ENCODE data around the gene FYCO1. TPM values are rescaled to one million over a fixed set of nuclear protein-coding genes. Genes with fewer than 3 reads are reported as not detected.

The FYCO1 gene
- total RNA-seq, 1 experiment from 2014 or later = 23.6 TPM

DNA sequence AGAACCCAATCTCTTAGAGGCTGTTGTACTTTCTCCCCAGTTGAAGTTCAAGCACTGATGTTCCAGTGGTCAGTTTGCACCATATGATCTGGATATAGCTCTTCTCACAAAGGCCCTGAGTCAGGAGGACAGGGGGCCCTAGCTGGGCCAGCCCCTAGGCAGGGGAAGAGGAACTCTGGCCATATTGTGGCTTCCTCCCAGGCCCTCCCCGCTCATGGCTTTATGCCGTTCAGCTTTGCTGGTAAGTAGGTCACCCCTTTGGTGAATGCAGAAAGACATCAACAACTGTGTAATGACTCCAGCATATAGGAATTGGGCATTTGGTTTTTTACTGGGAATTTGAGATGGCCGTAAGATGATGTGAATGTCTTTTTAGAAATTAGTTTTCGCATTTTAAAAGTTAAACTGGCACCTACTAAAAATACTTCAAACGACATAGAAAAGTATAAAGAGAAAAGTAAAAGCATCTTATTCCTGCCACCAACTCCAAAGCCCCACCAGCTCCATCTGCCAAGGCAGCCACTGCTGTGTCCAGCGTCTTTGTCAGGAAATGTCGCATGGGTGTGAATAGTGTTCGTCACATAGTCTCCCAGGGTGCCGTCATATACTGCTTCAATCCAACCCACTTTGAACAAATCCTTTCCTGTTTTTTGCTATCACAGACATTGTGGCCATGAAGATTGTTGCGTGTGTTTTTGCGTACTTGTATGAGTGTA is 84.0 kb downstream of the FYCO1 start:
- no peak for DNase-seq (ENCODE audit: low read depth)
- in situ Hi-C loops (cut with HindIII; ENCODE audit: low pct_unique_long_range_greater_than_20kb, low sequenced_read_pairs) = no loop called here

DNA sequence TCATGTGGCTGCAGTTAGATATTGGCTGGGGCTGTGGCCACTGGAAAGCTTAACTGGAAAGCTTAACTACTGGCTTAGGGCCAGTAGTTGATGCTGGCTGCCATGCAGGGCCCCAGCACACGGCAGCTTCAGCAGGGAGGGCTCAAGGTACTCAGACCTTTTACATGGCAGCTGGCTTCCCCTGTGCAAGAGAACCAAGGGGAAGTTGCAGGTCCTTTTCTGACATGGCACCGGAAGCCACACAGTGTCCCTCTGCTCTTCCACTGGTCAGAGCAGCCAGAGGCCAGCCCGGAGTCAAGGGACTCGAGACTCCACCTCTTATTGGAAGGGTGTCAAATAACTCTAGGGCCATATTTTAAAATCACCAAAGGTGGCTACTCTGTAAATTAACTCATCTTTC is 84.7 kb downstream of the FYCO1 start:
- in situ Hi-C loops (cut with HindIII; ENCODE audit: low pct_unique_long_range_greater_than_20kb, low sequenced_read_pairs) = no loop called here
- no peak for DNase-seq (ENCODE audit: low read depth)

- DNase-seq (ENCODE audit: low read depth) = no peak
- in situ Hi-C loops (cut with HindIII; ENCODE audit: low pct_unique_long_range_greater_than_20kb, low sequenced_read_pairs) = no loop called here
These were observed 86.1 kb downstream of the FYCO1 start for GRCh38 chr3:45909542-45909941.

GRCh38 chr3:45908761-45909160 is 86.9 kb downstream of the FYCO1 start:
- in situ Hi-C loops (cut with HindIII; ENCODE audit: low pct_unique_long_range_greater_than_20kb, low sequenced_read_pairs) = no loop called here
- no peak for DNase-seq (ENCODE audit: low read depth)

DNA sequence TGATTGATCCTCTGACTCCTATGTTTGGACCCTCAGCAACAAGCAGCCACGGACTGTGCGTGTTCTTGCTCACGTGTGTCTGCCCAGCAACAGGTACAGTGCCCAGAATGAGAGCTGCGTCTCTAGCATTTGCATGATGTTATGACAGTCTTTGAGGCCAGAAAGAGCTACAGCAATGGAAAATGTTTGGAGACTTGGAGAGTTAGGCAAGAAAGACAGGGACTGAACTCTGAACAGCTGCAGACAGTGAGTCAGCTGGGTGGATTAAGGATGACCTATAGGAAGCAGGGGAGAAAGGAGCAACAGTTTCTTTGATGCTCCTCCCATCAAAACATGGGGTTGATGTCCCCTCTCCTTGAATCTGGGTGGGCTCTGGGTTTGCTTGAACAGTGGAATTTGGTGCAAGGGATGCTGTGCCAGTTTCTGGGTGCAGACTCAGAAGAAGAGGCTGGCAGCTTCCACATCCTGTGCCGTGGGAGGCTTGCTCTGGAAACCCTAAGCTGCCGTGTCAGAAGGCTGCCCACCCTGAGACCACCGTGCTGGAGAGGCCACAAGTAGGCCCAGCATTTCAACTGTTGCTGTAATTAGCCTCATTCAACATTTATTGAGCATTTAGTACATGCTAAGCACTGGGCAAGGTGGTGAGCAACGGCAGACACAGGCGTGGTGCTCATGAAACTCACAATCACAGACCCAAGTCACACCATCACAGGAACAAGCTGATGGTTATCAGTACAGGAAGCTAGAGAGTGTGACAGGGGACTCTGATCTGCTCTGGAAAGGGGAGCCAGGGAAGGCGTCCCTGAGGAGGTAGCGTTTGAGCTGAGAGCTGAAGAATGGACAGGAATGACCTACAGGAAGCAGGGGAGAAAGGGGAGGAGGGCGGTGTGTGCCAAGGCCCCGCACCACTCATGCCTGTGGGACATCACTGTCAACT is 87.6 kb downstream of the FYCO1 start:
- in situ Hi-C loops (cut with HindIII; ENCODE audit: low pct_unique_long_range_greater_than_20kb, low sequenced_read_pairs) = no loop called here
- DNase-seq (ENCODE audit: low read depth) = no peak

DNA sequence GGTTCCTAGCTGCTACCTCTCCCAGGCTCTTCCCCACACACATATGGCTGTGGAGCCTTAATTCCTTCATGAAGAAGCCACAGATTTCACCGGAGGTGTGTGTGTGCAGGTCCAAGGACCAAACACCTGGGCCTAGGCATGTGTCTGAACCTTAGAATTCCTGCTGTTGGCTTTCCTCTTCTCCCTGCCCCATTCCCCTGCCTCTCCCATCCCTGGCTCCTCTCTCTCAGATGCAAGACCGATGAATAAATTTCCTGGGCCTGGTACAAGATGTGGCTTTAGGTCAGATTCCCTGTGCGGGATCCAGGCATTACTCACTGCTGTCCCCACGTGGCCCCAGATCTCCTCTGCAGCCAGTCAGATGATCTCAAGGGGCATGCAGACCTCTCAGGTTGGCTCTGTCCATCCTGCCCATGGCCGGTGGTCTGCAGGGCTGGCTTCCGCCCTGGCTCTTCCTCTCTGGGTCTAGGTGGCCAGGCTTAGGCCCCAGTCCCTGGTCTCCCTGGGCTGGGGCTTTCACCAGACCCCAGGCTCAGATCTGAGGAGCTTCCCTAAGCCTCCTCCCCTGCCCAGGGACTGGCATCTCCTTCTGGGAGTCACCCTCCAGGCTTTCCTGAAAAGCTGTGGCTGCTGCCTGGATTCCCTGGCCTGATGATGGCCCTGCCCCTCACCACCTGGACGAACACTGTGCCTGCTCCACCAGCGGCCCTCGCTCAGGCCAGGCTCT is 88.8 kb downstream of the FYCO1 start:
- in situ Hi-C loops (cut with HindIII; ENCODE audit: low pct_unique_long_range_greater_than_20kb, low sequenced_read_pairs) = no loop called here
- DNase-seq (ENCODE audit: low read depth) = no peak

DNA sequence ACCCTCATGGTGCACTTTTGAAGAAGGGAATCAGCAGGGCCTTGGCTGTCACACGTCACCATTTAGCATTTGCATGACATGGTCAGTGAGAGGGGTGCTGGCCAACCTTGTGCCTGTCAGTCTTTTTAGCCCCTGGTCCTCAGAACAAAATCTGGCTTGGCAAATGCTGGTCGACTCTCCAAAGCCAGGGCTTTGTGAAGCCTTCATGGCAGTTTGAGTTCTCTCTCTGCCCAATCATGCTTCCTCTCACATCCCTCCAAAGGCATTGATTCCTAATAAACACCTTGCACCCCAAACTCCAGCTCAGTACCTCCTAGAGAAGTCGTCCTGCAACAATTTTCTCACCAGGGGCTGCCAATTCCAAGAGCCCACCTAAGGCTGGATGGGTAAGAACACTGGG is 89.9 kb downstream of the FYCO1 start:
- in situ Hi-C loops (cut with HindIII; ENCODE audit: low pct_unique_long_range_greater_than_20kb, low sequenced_read_pairs) = no loop called here
- no peak for DNase-seq (ENCODE audit: low read depth)

DNA sequence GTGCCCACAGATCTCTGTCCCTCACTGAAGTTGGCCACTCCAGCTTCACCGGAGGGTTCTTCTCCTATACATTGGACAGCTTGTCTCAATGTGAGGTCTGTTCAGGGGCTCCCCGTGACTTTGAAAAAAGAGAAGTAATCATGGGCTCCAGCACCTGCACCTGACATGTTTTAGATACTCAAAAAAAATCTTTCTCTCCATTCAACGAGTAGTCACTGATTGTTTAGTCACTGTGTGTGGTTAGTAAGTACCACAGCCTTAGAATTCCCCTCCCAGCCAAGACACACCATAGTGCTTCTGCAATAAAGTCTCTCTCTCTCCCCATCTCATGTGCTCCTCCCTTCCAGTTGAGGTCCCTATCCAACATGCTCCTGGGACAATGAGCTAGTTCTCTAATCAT is 90.7 kb downstream of the FYCO1 start:
- in situ Hi-C loops (cut with HindIII; ENCODE audit: low pct_unique_long_range_greater_than_20kb, low sequenced_read_pairs) = no loop called here
- no peak for DNase-seq (ENCODE audit: low read depth)

GRCh38 chr3:45896956-45897355 is 98.7 kb downstream of the FYCO1 start:
- DNase-seq (ENCODE audit: low read depth) = no peak
- in situ Hi-C loops (cut with HindIII; ENCODE audit: low pct_unique_long_range_greater_than_20kb, low sequenced_read_pairs) = no loop called here

DNA sequence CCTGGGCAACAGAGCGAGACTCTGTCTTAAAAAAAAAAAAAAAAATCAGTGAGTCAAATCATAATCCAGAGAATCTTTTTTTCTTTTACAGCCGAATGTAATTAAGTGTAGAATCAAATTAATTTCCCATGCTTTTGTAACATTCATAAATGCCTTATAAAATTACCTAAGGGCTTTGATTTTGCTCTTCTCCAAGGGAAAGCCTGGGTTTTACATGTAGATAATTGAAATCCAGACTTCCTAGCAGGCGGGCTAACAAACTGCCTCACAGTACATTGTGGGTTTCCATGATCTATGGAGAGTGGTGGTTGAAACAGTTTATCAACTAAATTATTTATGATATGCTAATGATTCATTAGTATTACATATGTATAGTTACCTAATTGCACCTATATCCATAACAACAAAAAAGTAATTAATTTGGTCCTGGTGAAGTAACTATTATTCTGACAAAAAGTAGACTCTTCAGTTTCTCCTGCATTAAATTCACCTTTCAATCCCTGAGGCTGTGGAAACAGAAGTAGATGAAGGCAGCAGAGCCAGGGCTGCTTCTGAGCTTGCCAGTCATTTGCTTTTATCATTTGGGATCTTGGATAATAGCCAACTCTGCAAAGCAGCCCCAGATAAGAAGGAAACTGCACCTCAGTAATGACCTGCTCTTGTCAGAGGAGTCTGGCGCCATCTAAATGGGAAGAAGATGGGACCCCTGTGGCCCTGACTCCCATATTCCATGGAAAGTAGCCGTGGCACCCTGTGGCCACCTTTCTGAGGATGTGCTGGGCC is 99.7 kb downstream of the FYCO1 start:
- DNase-seq (ENCODE audit: low read depth) = no peak
- in situ Hi-C loops (cut with HindIII; ENCODE audit: low pct_unique_long_range_greater_than_20kb, low sequenced_read_pairs) = no loop called here

DNA sequence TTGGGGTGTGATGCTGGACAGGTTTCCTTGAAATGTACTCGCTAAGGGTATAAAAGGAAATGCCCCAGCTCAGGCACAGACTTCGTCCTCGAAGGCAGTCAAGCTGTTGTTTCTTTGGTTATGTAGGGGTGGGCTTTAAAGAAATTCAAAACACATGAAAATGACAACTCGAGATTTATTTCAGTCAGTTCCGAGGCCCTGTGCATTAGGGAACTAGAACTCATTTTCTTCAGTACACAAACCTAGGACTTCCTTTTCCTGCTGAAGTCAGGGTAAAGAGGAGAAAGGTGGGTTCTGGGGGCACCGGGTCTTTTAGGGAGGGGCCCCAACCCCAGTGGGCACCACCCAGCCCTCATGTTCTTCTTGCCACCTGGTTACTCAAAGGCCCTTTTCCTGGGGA is 101.6 kb downstream of the FYCO1 start:
- in situ Hi-C loops (cut with HindIII; ENCODE audit: low pct_unique_long_range_greater_than_20kb, low sequenced_read_pairs) = no loop called here
- no peak for DNase-seq (ENCODE audit: low read depth)

DNA sequence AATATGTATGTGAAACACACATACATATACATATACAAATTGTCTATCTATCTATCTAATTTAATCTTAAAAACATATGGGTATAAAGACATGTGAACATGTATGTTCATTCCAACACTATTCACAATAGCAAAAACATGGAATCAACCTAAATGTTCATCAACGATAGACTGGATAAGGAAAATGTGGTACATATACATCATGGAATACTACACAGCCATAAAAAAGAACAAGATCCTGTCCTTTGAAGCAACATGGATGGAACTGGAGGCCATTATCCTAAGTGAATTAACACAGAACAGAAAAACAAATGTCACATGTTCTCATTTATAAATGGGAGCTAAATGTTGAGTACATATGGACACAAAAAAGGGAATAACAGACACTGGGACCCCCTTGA is 103.5 kb downstream of the FYCO1 start:
- no peak for DNase-seq (ENCODE audit: low read depth)
- in situ Hi-C loops (cut with HindIII; ENCODE audit: low pct_unique_long_range_greater_than_20kb, low sequenced_read_pairs) = no loop called here

DNA sequence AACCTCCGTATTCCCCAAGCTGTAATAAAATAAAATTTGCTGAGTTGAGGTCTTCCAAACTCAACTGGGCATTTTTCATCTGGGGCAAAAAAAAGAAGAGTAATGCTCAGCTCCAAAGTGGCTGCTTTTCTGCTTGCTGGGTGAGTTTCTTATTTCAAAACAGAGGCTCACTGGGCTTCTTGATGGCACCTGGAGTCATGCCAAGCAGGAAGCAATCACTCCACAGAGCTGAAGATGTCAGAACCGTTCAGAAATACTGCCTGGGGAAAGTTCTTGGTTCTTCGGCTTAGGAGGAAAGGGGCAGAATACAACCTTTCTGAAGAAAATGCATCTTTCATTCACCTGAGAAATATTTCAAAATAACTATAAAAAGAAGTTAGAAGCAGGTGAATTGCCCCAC is 105.2 kb downstream of the FYCO1 start:
- no peak for DNase-seq (ENCODE audit: low read depth)
- in situ Hi-C loops (cut with HindIII; ENCODE audit: low pct_unique_long_range_greater_than_20kb, low sequenced_read_pairs) = no loop called here

DNA sequence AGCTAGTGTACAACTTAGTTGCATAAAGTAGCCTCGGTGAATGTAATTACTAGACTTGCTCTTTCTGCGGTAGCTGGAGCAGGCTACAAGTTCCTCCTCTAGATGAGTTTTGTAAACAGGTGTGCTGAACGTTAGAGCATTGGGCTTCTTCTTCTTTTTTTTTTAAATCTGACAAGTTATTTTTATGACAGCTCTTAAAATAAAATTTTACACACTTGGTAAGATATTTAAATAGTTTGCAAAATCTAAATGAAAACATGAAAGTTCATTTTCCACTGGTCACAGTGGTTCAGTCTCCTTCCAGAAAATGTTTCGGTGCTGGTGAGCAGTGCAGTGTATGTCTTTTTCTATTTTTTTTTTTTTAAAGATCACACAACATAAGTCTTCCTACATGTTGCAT is 106.3 kb downstream of the FYCO1 start:
- in situ Hi-C loops (cut with HindIII; ENCODE audit: low pct_unique_long_range_greater_than_20kb, low sequenced_read_pairs) = no loop called here
- DNase-seq (ENCODE audit: low read depth) = no peak

DNA sequence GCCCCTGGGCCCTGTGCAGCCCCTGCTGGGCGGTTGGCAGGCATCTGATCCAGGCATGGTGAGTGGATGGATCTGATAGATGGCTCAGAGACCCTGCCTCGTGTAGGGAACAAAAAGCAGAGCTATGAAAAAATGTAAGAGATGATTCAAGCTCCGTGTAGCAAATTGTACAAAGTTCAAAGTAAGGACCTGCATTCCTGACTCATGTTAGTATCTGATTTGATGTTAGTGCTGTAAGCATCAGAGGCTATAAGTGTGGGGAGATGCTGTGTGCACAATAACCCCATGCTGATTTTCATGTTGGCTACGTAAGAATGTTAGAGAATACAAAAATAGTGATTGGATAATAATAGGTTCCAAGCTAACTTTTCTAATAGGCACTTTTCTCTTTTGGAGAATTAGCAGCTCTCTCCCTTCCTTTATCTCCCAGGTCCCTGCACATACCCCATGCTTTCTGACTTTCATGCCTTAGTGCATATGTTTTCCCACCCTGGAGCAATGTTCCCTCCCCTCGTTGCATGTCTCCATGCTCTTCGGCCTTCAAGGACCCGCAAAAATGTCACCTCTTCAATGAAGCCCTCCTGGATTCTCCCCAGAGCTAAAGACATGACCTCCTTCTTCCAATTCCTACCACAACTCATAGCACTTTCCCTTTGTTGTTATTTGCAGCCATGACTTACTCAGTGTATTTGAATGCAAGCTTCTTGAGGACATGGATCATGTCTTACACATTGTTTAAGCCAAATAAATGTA is 107.7 kb downstream of the FYCO1 start:
- in situ Hi-C loops (cut with HindIII; ENCODE audit: low pct_unique_long_range_greater_than_20kb, low sequenced_read_pairs) = no loop called here

DNA sequence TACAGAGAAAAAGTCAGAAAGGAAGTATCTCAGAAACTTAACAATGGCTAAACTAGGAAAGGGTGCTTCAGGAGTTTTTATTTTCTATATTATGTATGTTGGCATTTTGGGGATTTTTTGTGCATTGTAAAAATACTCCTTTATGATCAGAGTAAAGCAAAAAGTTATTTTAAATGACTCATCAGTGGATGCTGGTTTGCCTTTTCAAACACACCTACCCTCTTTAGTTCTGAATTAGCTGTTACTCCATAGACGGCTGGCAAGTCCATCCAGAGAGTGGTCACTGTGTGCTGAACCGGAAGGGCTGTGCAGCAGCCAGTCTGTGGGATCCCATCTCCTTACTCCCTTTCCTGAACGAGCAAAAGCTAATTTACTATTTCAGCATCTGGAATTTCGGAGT is 108.3 kb downstream of the FYCO1 start:
- in situ Hi-C loops (cut with HindIII; ENCODE audit: low pct_unique_long_range_greater_than_20kb, low sequenced_read_pairs) = no loop called here
- no peak for DNase-seq (ENCODE audit: low read depth)

More for the DNA sequence above, 107.7 kb downstream of the FYCO1 start:
- no peak for DNase-seq (ENCODE audit: low read depth)

GRCh38 chr3:45885979-45886705 is 109.5 kb downstream of the FYCO1 start, which contains the start of gene CCR9:
Gene CCR9, plus strand, starts transcription at chr3:45886543. Its CDS starts 8,391 bp downstream, at chr3:45894934.
- in situ Hi-C loops (cut with HindIII; ENCODE audit: low pct_unique_long_range_greater_than_20kb, low sequenced_read_pairs) = no loop called here

More at GRCh38 chr3:45885979-45886705, 109.5 kb downstream of the FYCO1 start, which contains the start of gene CCR9:
- DNase-seq (ENCODE audit: low read depth) = no peak

Data from Caki2 (cell line).